ENCODE data around the gene TMEM248.
"Not testable (repeated sequence)": the region's sequence is repeated elsewhere in the genome, so short reads cannot be mapped to it uniquely, and the experiment has no call there.

Gene TMEM248

DNA sequence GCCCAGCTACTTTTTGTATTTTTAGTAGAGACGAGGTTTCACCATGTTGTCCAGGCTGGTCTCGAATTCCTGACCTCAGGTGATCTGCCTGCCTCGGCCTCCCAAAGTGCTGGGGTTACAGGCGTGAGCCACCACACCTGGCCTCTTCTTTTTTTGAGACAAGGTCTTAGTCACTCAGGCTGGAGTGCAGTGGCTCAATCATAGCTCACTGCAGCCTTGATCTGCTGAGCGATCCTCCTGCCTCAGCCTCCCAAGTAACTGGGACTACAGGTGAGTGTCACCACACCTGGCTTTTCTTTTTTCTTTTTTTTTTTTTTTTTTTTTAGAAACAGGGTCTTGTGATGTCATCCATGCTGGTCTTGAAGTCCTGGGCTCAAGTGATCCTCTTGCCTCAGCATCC lies 48.0 kb downstream of the TMEM248 start:
- not testable (repeated sequence) for H3K23ac ChIP-seq (ENCODE audit: low read depth, low read length, poor library complexity); H3K4me3 ChIP-seq (ENCODE audit: low read length in 2 of 2); H4K8ac ChIP-seq (ENCODE audit: low read depth, low read length); H2AFZ ChIP-seq (ENCODE audit: low read length); H3K79me1 ChIP-seq (ENCODE audit: low read depth, low read length); H2BK15ac ChIP-seq (ENCODE audit: low read length); H3K9me3 ChIP-seq (replicated peaks in 1 of 2; ENCODE audit: control insufficient read depth in 2 of 2, insufficient read depth in 1 of 2, low read depth in 1 of 2, low read length in 2 of 2); H3K36me3 ChIP-seq (replicated peaks in 1 of 2; ENCODE audit: control insufficient read depth in 2 of 2, insufficient read depth in 2 of 2, low read length in 2 of 2); H3K14ac ChIP-seq (ENCODE audit: low read length); H3K27me3 ChIP-seq (ENCODE audit: control insufficient read depth in 3 of 3, insufficient read depth in 3 of 3, low read depth in 1 of 3, low read length in 3 of 3); H4K91ac ChIP-seq (ENCODE audit: low read depth, low read length, poor library complexity); H3K18ac ChIP-seq (ENCODE audit: low read length); H2AK5ac ChIP-seq (ENCODE audit: low read depth, low read length); H2BK5ac ChIP-seq (ENCODE audit: low read length); H3K4me1 ChIP-seq (ENCODE audit: control insufficient read depth in 2 of 2, insufficient read depth in 1 of 2, low read depth in 1 of 2, low read length in 2 of 2); H3K27ac ChIP-seq (replicated peaks; ENCODE audit: low read length); H2BK120ac ChIP-seq (ENCODE audit: low read depth, low read length); H3K4ac ChIP-seq (ENCODE audit: low read length); H3K4me2 ChIP-seq (ENCODE audit: insufficient read depth, low read length, poor library complexity, severe bottlenecking); DNase-seq (ENCODE audit: low spot score); H2BK12ac ChIP-seq (ENCODE audit: low read length); H3K9ac ChIP-seq (ENCODE audit: low read depth, low read length, poor library complexity)
- no CpG with 5 or more reads among the region's 5 CpGs for WGBS, 2 donors (ENCODE audit: extremely low coverage in 2 of 2, insufficient read length in 2 of 2, insufficient replicate concordance in 1 of 2)

DNA sequence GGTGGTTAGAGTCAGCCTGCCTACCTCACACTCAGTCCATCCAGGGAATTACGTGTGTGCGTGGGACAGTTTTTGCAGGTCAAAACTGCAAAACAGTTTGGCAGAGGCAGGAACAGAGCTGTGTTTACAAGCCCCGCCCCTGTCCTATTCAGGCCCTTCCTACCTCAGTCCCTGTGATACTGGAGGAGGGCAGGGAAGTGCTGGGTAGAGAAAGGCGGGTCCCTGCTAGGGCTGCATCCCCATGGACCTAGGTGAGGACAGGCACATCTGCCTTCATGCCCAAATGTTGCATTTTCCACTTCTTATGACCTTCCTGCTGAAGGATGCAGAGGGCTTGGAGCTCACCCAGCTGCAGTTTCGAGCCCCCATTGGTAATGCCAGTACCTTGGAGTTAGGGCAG lies 49.3 kb downstream of the TMEM248 start:
- H3K4me2 ChIP-seq (ENCODE audit: insufficient read depth, low read length, poor library complexity, severe bottlenecking): no peak overlapping the region
- H3K9me3 ChIP-seq (replicated peaks in 1 of 2; ENCODE audit: control insufficient read depth in 2 of 2, insufficient read depth in 1 of 2, low read depth in 1 of 2, low read length in 2 of 2): peaks cover 0 to 2% of the 10 kb centered on the region in 2 donors
- no peak overlapping the region for H3K23ac ChIP-seq (ENCODE audit: low read depth, low read length, poor library complexity)
- H3K27ac ChIP-seq (replicated peaks; ENCODE audit: low read length): no peak overlapping the region
- H2BK15ac ChIP-seq (ENCODE audit: low read length): no peak overlapping the region
- H2AFZ ChIP-seq (ENCODE audit: low read length): peak overlapping the region; percentile 25
- H3K4ac ChIP-seq (ENCODE audit: low read length): no peak overlapping the region
- H4K8ac ChIP-seq (ENCODE audit: low read depth, low read length): no peak overlapping the region
- WGBS, 2 donors (ENCODE audit: extremely low coverage in 2 of 2, insufficient read length in 2 of 2, insufficient replicate concordance in 1 of 2): no CpG with 5 or more reads among the region's 5 CpGs
- H3K79me1 ChIP-seq (ENCODE audit: low read depth, low read length): no peaks in the 10 kb centered on the region
- H3K14ac ChIP-seq (ENCODE audit: low read length): peak overlapping the region; percentile 32
- H2AK5ac ChIP-seq (ENCODE audit: low read depth, low read length): no peak overlapping the region
- H2BK12ac ChIP-seq (ENCODE audit: low read length): no peak overlapping the region
- no peaks in the 10 kb centered on the region for H3K27me3 ChIP-seq (ENCODE audit: control insufficient read depth in 3 of 3, insufficient read depth in 3 of 3, low read depth in 1 of 3, low read length in 3 of 3)
- no peaks in the 10 kb centered on the region for H3K36me3 ChIP-seq (replicated peaks in 1 of 2; ENCODE audit: control insufficient read depth in 2 of 2, insufficient read depth in 2 of 2, low read length in 2 of 2)
- no peak overlapping the region for H3K9ac ChIP-seq (ENCODE audit: low read depth, low read length, poor library complexity)
- no peak overlapping the region for H4K91ac ChIP-seq (ENCODE audit: low read depth, low read length, poor library complexity)
- H3K18ac ChIP-seq (ENCODE audit: low read length): no peak overlapping the region
- no peak overlapping the region for H2BK5ac ChIP-seq (ENCODE audit: low read length)
- H3K4me3 ChIP-seq (ENCODE audit: low read length in 2 of 2): no peak overlapping the region
- no peaks in the 10 kb centered on the region for H3K4me1 ChIP-seq (ENCODE audit: control insufficient read depth in 2 of 2, insufficient read depth in 1 of 2, low read depth in 1 of 2, low read length in 2 of 2)
- DNase-seq (ENCODE audit: low spot score): no peak
- no peak overlapping the region for H2BK120ac ChIP-seq (ENCODE audit: low read depth, low read length)

- H3K27ac ChIP-seq (replicated peaks; ENCODE audit: low read length): no peak overlapping the region
- H3K4ac ChIP-seq (ENCODE audit: low read length): no peak overlapping the region
- H2AFZ ChIP-seq (ENCODE audit: low read length): peak overlapping the region; percentile 28
- no peak overlapping the region for H3K4me3 ChIP-seq (ENCODE audit: low read length in 2 of 2)
- no peak overlapping the region for H2BK120ac ChIP-seq (ENCODE audit: low read depth, low read length)
- no peak overlapping the region for H2BK15ac ChIP-seq (ENCODE audit: low read length)
- no peak overlapping the region for H3K4me2 ChIP-seq (ENCODE audit: insufficient read depth, low read length, poor library complexity, severe bottlenecking)
- H3K27me3 ChIP-seq (ENCODE audit: control insufficient read depth in 3 of 3, insufficient read depth in 3 of 3, low read depth in 1 of 3, low read length in 3 of 3): no peaks in the 10 kb centered on the region
- no peaks in the 10 kb centered on the region for H3K79me1 ChIP-seq (ENCODE audit: low read depth, low read length)
- H3K9ac ChIP-seq (ENCODE audit: low read depth, low read length, poor library complexity): no peak overlapping the region
- no peaks in the 10 kb centered on the region for H3K9me3 ChIP-seq (replicated peaks in 1 of 2; ENCODE audit: control insufficient read depth in 2 of 2, insufficient read depth in 1 of 2, low read depth in 1 of 2, low read length in 2 of 2)
- no CpG with 5 or more reads among the region's 15 CpGs for WGBS, 2 donors (ENCODE audit: extremely low coverage in 2 of 2, insufficient read length in 2 of 2, insufficient replicate concordance in 1 of 2)
- no peak overlapping the region for H3K14ac ChIP-seq (ENCODE audit: low read length)
- no peak overlapping the region for H4K8ac ChIP-seq (ENCODE audit: low read depth, low read length)
- H3K36me3 ChIP-seq (replicated peaks in 1 of 2; ENCODE audit: control insufficient read depth in 2 of 2, insufficient read depth in 2 of 2, low read length in 2 of 2): no peaks in the 10 kb centered on the region
- no peak overlapping the region for H3K18ac ChIP-seq (ENCODE audit: low read length)
- no peak overlapping the region for H2BK12ac ChIP-seq (ENCODE audit: low read length)
- no peak overlapping the region for H3K23ac ChIP-seq (ENCODE audit: low read depth, low read length, poor library complexity)
- no peaks in the 10 kb centered on the region for H3K4me1 ChIP-seq (ENCODE audit: control insufficient read depth in 2 of 2, insufficient read depth in 1 of 2, low read depth in 1 of 2, low read length in 2 of 2)
- H2BK5ac ChIP-seq (ENCODE audit: low read length): no peak overlapping the region
- DNase-seq (ENCODE audit: low spot score): no peak
- H4K91ac ChIP-seq (ENCODE audit: low read depth, low read length, poor library complexity): no peak overlapping the region
- no peak overlapping the region for H2AK5ac ChIP-seq (ENCODE audit: low read depth, low read length)
Measured at GRCh38 chr7:66974986-66975590, 54.1 kb downstream of the TMEM248 start.

DNA sequence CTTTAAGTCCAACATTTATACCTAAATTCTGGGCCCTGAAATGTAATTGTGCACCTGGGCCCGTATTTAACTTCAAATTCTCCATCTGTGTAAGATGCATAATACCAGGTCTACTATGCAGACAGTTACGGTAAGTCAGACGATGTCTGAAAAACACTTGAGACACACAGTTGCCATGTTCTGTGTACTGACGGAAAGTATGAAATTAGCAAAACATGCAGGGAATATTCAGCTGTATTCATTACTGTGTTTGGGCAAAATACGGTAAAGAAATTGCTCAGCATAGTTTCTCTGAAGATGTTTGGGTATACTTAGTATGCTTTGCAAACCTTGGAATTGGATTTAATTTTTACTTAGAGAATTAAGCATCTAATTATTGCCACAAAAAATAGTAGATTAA lies 57.3 kb downstream of the TMEM248 start:
- not testable (repeated sequence) for H3K9me3 ChIP-seq (replicated peaks in 1 of 2; ENCODE audit: control insufficient read depth in 2 of 2, insufficient read depth in 1 of 2, low read depth in 1 of 2, low read length in 2 of 2); H2BK120ac ChIP-seq (ENCODE audit: low read depth, low read length); H2BK5ac ChIP-seq (ENCODE audit: low read length); H3K4ac ChIP-seq (ENCODE audit: low read length); H3K27me3 ChIP-seq (ENCODE audit: control insufficient read depth in 3 of 3, insufficient read depth in 3 of 3, low read depth in 1 of 3, low read length in 3 of 3); H3K36me3 ChIP-seq (replicated peaks in 1 of 2; ENCODE audit: control insufficient read depth in 2 of 2, insufficient read depth in 2 of 2, low read length in 2 of 2); H3K4me1 ChIP-seq (ENCODE audit: control insufficient read depth in 2 of 2, insufficient read depth in 1 of 2, low read depth in 1 of 2, low read length in 2 of 2); H3K4me2 ChIP-seq (ENCODE audit: insufficient read depth, low read length, poor library complexity, severe bottlenecking); DNase-seq (ENCODE audit: low spot score); H3K9ac ChIP-seq (ENCODE audit: low read depth, low read length, poor library complexity); H2AFZ ChIP-seq (ENCODE audit: low read length); H3K14ac ChIP-seq (ENCODE audit: low read length); H2AK5ac ChIP-seq (ENCODE audit: low read depth, low read length); H2BK15ac ChIP-seq (ENCODE audit: low read length); H3K18ac ChIP-seq (ENCODE audit: low read length); H2BK12ac ChIP-seq (ENCODE audit: low read length); H3K27ac ChIP-seq (replicated peaks; ENCODE audit: low read length); H3K4me3 ChIP-seq (ENCODE audit: low read length in 2 of 2); H3K79me1 ChIP-seq (ENCODE audit: low read depth, low read length); H3K23ac ChIP-seq (ENCODE audit: low read depth, low read length, poor library complexity); H4K8ac ChIP-seq (ENCODE audit: low read depth, low read length); H4K91ac ChIP-seq (ENCODE audit: low read depth, low read length, poor library complexity)
- WGBS, 2 donors (ENCODE audit: extremely low coverage in 2 of 2, insufficient read length in 2 of 2, insufficient replicate concordance in 1 of 2): no CpG with 5 or more reads among the region's 5 CpGs

All from neuronal stem cell (in vitro differentiated cells).